HepG2 (cell line): Measurements from ENCODE around the gene ADAMTS4. TPM values are rescaled to one million over a fixed set of nuclear protein-coding genes. Genes with fewer than 3 reads are reported as not detected.

Experiments used
- ATAC-seq: fragments of 200-7000 bp; cut with Tn5 transposase; 3 replicates; pipeline ENCODE4 v1.9.1; 2020; ENCODE audit warnings: mild to moderate bottlenecking, moderate library complexity
- BruUV-seq: library from RNA; stranded (reverse); fragments of 400-500 nt; replicated peaks from 2 replicates; lab custom pipeline; 2021; lab: Mats Ljungman, UMichigan
- CTCF ChIA-PET: fragments of 300-600 bp; formaldehyde crosslinking; extraction: SDS; loops from one replicate; lab custom pipeline; 2021; ENCODE audit warnings: low total read pairs, inconsistent platforms, low intra/inter-chr PET ratio; lab: Yijun Ruan, JAX
- POLR2A ChIA-PET: fragments of 350-600 bp; sonication (Branson Sonifier 250); formaldehyde crosslinking; loops from one replicate; lab custom pipeline; 2020; ENCODE audit warnings: antibody characterized with exemption, inconsistent platforms; lab: Yijun Ruan, JAX
- DNase-seq: peaks from one replicate; pipeline ENCODE4 v3.0.0-alpha.2; 2015; ENCODE audit warnings: low spot score
- FAIRE-seq: peaks from 3 replicates; lab custom pipeline; 2011; peaks lifted over from hg19 to GRCh38; lab: Jason Lieb, UNC
- H2AFZ ChIP-seq: one replicate; pipeline ENCODE4 v1.6.1; 2011; ENCODE audit warnings: low read length, inconsistent platforms
- H3K27ac ChIP-seq: fragments of 300-600 bp; 3 replicates; pipeline ENCODE4 v1.8.0; 2011; ENCODE audit warnings: mixed run types, mild to moderate bottlenecking, mixed read lengths, low read length, inconsistent platforms; ENCODE audit not compliant: insufficient read depth; ENCODE audit errors: extremely low read length
- H3K27me3 ChIP-seq, 2 experiments: fragments of 200-600 bp in 1 of 2; 2 replicates in 1 of 2; 3 replicates in 1 of 2; pipeline versions ENCODE4 v1.6.0 to v1.8.0; 2011; ENCODE audit warnings: low read length in 2 of 2, mild to moderate bottlenecking in 2 of 2, moderate library complexity in 2 of 2, inconsistent platforms in 1 of 2; ENCODE audit not compliant: insufficient read depth in 2 of 2, control insufficient read depth in 1 of 2
- H3K36me3 ChIP-seq, 2 experiments: fragments of 200-600 bp in 1 of 2; replicated peaks in 1 of 2; 2 replicates in 1 of 2; 3 replicates in 1 of 2; pipeline versions ENCODE4 v1.5.1 to v1.8.0; 2011; ENCODE audit warnings: low read length in 2 of 2, inconsistent platforms in 1 of 2; ENCODE audit not compliant: insufficient read depth in 2 of 2, control insufficient read depth in 1 of 2
- H3K4me1 ChIP-seq: 2 replicates; pipeline ENCODE4 v1.5.1; 2012; ENCODE audit warnings: low read length, inconsistent platforms; ENCODE audit not compliant: insufficient read depth
- H3K4me2 ChIP-seq: 2 replicates; pipeline ENCODE4 v1.6.0; 2011; ENCODE audit warnings: low read depth, low read length, inconsistent platforms
- H3K4me3 ChIP-seq, 3 experiments: fragments of 200-600 bp in 1 of 3; sonication (generic), shearing (Covaris generic) in 1 of 3; replicated peaks in 1 of 3; 2 replicates each; pipeline ENCODE4 v1.5.1; 2011 to 2016; ENCODE audit warnings: low read length in 3 of 3, inconsistent platforms in 2 of 3, low read depth in 2 of 3, mild to moderate bottlenecking in 2 of 3, control low read depth in 1 of 3, mixed read lengths in 1 of 3; ENCODE audit not compliant: insufficient read depth in 1 of 3
- H3K79me2 ChIP-seq: one replicate; pipeline ENCODE4 v1.6.1; 2011; ENCODE audit warnings: low read length, inconsistent platforms; ENCODE audit not compliant: insufficient read depth
- H3K9ac ChIP-seq: 2 replicates; pipeline ENCODE4 v1.6.0; 2011; ENCODE audit warnings: mild to moderate bottlenecking, low read depth, low read length, inconsistent platforms; ENCODE audit not compliant: insufficient read depth
- H3K9me3 ChIP-seq: 2 replicates; pipeline ENCODE4 v1.5.1; 2012; ENCODE audit warnings: mild to moderate bottlenecking, low read length
- H4K20me1 ChIP-seq: 2 replicates; pipeline ENCODE4 v1.6.0; 2011; ENCODE audit warnings: inconsistent platforms, mild to moderate bottlenecking, low read length, moderate library complexity; ENCODE audit not compliant: insufficient read depth
- CC2D1A ChIP-seq: sonication (generic); formaldehyde crosslinking; IDR thresholded peaks from 2 replicates; pipeline ENCODE4 v1.8.1; 2023; ENCODE audit warnings: mild to moderate bottlenecking, missing genetic modification reagents
- ELF3 ChIP-seq: IDR thresholded peaks from 2 replicates; pipeline ENCODE4 v1.6.1; 2016; ENCODE audit warnings: missing genetic modification reagents, missing compliant biosample characterization
- NCOA5 ChIP-seq: sonication (generic); formaldehyde crosslinking; IDR thresholded peaks from 2 replicates; pipeline ENCODE4 v1.4.0; 2020; ENCODE audit warnings: missing genetic modification reagents
- TIGD3 ChIP-seq: sonication (generic); formaldehyde crosslinking; IDR thresholded peaks from 2 replicates; pipeline ENCODE4 v1.5.1; 2020; ENCODE audit warnings: mild to moderate bottlenecking, missing genetic modification reagents, borderline replicate concordance
- ZHX1 ChIP-seq: sonication (generic); formaldehyde crosslinking; IDR thresholded peaks from 2 replicates; pipeline ENCODE4 v1.8.1; 2022; ENCODE audit warnings: low read depth, mild to moderate bottlenecking, missing genetic modification reagents
- ZNF546 ChIP-seq: sonication (generic); formaldehyde crosslinking; conservative IDR thresholded peaks from 2 replicates; pipeline ENCODE4 v1.8.1; 2023; ENCODE audit warnings: mild to moderate bottlenecking, missing genetic modification reagents
- WGBS: methylation state at CpG from one replicate; pipeline ENCODE4 v1.1.6; 2017; ENCODE audit warnings: low lambda C conversion rate; 5-methylcytosine and 5-hydroxymethylcytosine counted together
- in situ Hi-C: cut with HindIII; loops from 2 replicates; pipeline ENCODE4 v1.10.0; 2017; ENCODE audit warnings: low pct_unique_long_range_greater_than_20kb; ENCODE audit not compliant: extremely low pct_ligation_motif_present
- intact Hi-C: fragments of 100-400 bp; cut with micrococcal nuclease; formaldehyde crosslinking; loops from one replicate; pipeline ENCODE4 v1.10.0; 2022; ENCODE audit not compliant: unreplicated experiment
- polyA plus RNA-seq, 8 experiments: library from polyadenylated mRNA; depleted of rRNA in 3 of 8; stranded (reverse) in 7 of 8; unstranded in 1 of 8; fragments of >200 nt; fragmentation: Illumina TruSeq in 4 of 8; extraction: Trizol in 4 of 8; gene quantifications; 2 replicates each; pipeline versions ENCODE4 v1.2.1 to v1.2.3, GENCODE V29; 2011 to 2016; ENCODE audit warnings: low read depth in 4 of 8, missing spikeins in 1 of 8, mixed read lengths in 1 of 8; ENCODE audit not compliant: insufficient read depth in 1 of 8
- total RNA-seq, 5 experiments: library from RNA; depleted of rRNA; stranded (reverse); fragments of >200 nt; fragmentation: Illumina TruSeq; extraction: Trizol; gene quantifications; 2 replicates each; pipeline ENCODE4 v1.2.3, GENCODE V29; 2016; ENCODE audit warnings: low read depth in 1 of 5
- TF ChIP-seq, protein P1 (sequence below): sonication (generic); formaldehyde crosslinking; IDR thresholded peaks from 2 replicates; pipeline ENCODE4 v1.4.0; 2020; ENCODE audit warnings: mild to moderate bottlenecking, missing genetic modification reagents
- TF ChIP-seq, protein P2 (sequence below): sonication (generic); formaldehyde crosslinking; conservative IDR thresholded peaks from 2 replicates; pipeline ENCODE4 v1.4.0; 2020; ENCODE audit warnings: missing genetic modification reagents

Gene ADAMTS4
- total and polyA plus RNA-seq, 2 of the 13 experiments (the other 11 are each of a cell fraction or from before 2014, with no cell fraction given): 0.51 to 1.7 TPM

DNA sequence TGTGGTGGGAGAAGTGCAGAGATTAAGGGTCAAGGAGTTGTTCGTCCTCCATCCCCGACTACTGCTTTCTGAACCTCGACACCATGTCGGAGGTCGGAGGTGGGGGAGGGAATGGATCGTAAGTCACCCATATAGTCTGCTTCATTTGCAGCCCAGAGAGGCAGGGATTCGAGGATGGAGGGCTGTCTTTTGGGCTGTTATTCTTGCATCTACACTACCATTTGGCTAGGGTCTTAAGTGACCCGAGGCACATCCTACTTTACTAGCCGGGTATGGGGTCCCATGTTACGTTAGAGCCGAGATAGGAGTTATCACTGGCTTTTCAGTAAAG, 39.0 kb downstream of the ADAMTS4 start (continued):
- TF ChIP-seq ZHX1 (no peak), CC2D1A (CRISPR knock-in tag) (no peak), ELF3 (CRISPR knock-in tag) (no peak), TIGD3 (CRISPR knock-in tag) (no peak)
- TF ChIP-seq, protein P1, sequence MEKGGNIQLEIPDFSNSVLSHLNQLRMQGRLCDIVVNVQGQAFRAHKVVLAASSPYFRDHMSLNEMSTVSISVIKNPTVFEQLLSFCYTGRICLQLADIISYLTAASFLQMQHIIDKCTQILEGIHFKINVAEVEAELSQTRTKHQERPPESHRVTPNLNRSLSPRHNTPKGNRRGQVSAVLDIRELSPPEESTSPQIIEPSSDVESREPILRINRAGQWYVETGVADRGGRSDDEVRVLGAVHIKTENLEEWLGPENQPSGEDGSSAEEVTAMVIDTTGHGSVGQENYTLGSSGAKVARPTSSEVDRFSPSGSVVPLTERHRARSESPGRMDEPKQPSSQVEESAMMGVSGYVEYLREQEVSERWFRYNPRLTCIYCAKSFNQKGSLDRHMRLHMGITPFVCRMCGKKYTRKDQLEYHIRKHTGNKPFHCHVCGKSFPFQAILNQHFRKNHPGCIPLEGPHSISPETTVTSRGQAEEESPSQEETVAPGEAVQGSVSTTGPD (CRISPR knock-in tag): no peak

GRCh38 chr1:161159087-161159912, 39.6 kb downstream of the ADAMTS4 start, which contains the start of gene USP21:
Gene USP21, plus strand, starts transcription at chr1:161159500. Its CDS starts 1,141 bp downstream, at chr1:161160641.
- POLR2A ChIA-PET: no interaction called here
- peak within 1 kb of the TSS; percentile 59 for H2AFZ ChIP-seq
- TF ChIP-seq, protein P2, sequence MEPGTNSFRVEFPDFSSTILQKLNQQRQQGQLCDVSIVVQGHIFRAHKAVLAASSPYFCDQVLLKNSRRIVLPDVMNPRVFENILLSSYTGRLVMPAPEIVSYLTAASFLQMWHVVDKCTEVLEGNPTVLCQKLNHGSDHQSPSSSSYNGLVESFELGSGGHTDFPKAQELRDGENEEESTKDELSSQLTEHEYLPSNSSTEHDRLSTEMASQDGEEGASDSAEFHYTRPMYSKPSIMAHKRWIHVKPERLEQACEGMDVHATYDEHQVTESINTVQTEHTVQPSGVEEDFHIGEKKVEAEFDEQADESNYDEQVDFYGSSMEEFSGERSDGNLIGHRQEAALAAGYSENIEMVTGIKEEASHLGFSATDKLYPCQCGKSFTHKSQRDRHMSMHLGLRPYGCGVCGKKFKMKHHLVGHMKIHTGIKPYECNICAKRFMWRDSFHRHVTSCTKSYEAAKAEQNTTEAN (CRISPR knock-in tag): no peak
- TF ChIP-seq ZNF546 (0 out of 2 replicates have a peak, but pooled peaks have one; percentile 43), NCOA5 (no peak)

More at GRCh38 chr1:161159087-161159912, 39.6 kb downstream of the ADAMTS4 start, which contains the start of gene USP21:
- FAIRE-seq (peak; percentile 71), ATAC-seq (peak; percentile 93), DNase-seq (peak; percentile 79)
- intact Hi-C loops: no loop called here
- CTCF ChIA-PET: no interaction called here
- peak within 1 kb of the TSS; percentile 97 for H3K4me2 ChIP-seq
- H3K27me3 ChIP-seq: no peaks in the 10 kb centered on the region; a peak in 1 of 5 replicates
- in situ Hi-C loops: no loop called here
- peaks cover 11 to 37% of the 10 kb centered on the region in 2 experiments; a peak in 4 of 5 replicates for H3K36me3 ChIP-seq
- no peaks in the 10 kb centered on the region for H3K9me3 ChIP-seq
- peak within 1 kb of the TSS; percentile 64 for H3K27ac ChIP-seq
- H3K79me2 ChIP-seq: peaks cover 15% of the 10 kb centered on the region
- H3K9ac ChIP-seq: peak within 1 kb of the TSS; percentile 91
- WGBS: 20% methylated on average over 22 of the region's 60 CpGs
- no TSS peak for BruUV-seq
- H3K4me1 ChIP-seq: peaks cover 44% of the 10 kb centered on the region
- H3K4me3 ChIP-seq: peak within 1 kb of the TSS; percentile 84 to 95 (median 94)
- H4K20me1 ChIP-seq: no peaks in the 10 kb centered on the region
